Ammon's horn (tissue), 1 donor: ENCODE measurements around the gene STX18.
A peak's percentile ranks its signal among the peaks of the same experiment; 100 is the strongest.
"Not testable (repeated sequence)": the region's sequence is repeated elsewhere in the genome, so short reads cannot be mapped to it uniquely, and the experiment has no call there.

ENCODE experiments used
- DNase-seq: peaks from one replicate; pipeline ENCODE4 v3.0.0-alpha.2; 2016; ENCODE audit warnings: low spot score

The STX18 gene

GRCh38 chr4:4437798-4438470 lies 103.9 kb downstream of the STX18 start:
- DNase-seq = no peak

- DNase-seq = no peak
Measured at GRCh38 chr4:4436244-4436823, 105.5 kb downstream of the STX18 start.

GRCh38 chr4:4433941-4434340 lies 107.9 kb downstream of the STX18 start:
- no peak for DNase-seq

- DNase-seq = no peak
Measured at GRCh38 chr4:4432341-4433125, 109.3 kb downstream of the STX18 start.

- DNase-seq = peak; percentile 60
Measured at GRCh38 chr4:4430492-4431195, 111.2 kb downstream of the STX18 start.

GRCh38 chr4:4428966-4429875 lies 112.6 kb downstream of the STX18 start:
- DNase-seq = peak; percentile 46

GRCh38 chr4:4427886-4428285 lies 114.0 kb downstream of the STX18 start:
- DNase-seq = no peak

GRCh38 chr4:4427121-4427870 lies 114.6 kb downstream of the STX18 start:
- no peak for DNase-seq

- DNase-seq = no peak
Measured at GRCh38 chr4:4426511-4427120, 115.2 kb downstream of the STX18 start.

GRCh38 chr4:4425696-4426095 lies 116.2 kb downstream of the STX18 start:
- no peak for DNase-seq

GRCh38 chr4:4425119-4425690 lies 116.6 kb downstream of the STX18 start:
- DNase-seq = no peak

GRCh38 chr4:4424499-4425115 lies 117.2 kb downstream of the STX18 start:
- DNase-seq = no peak

GRCh38 chr4:4423706-4424498 lies 117.9 kb downstream of the STX18 start:
- no peak for DNase-seq

GRCh38 chr4:4422856-4423499 lies 118.9 kb downstream of the STX18 start:
- no peak for DNase-seq

- DNase-seq = not testable (repeated sequence)
Measured at GRCh38 chr4:4422117-4422516, 119.7 kb downstream of the STX18 start.

GRCh38 chr4:4421356-4421755 lies 120.5 kb downstream of the STX18 start:
- DNase-seq = no peak

GRCh38 chr4:4420421-4420820 lies 121.4 kb downstream of the STX18 start:
- no peak for DNase-seq

- DNase-seq = no peak
Measured at GRCh38 chr4:4419896-4420295, 122.0 kb downstream of the STX18 start.
